Erythroblast (primary cell): ENCODE results near the gene B3GAT3.

Source experiments
- GATA1 ChIP-seq: IDR thresholded peaks from 2 replicates; pipeline ENCODE4 v1.6.1; 2011; ENCODE audit warnings: low read depth, mild to moderate bottlenecking, control low read depth, low read length, moderate library complexity
- POLR2A ChIP-seq: IDR thresholded peaks from 2 replicates; pipeline ENCODE4 v1.6.1; 2011; ENCODE audit warnings: mild to moderate bottlenecking, low read length

GRCh38 chr11:62621027-62621566 is 689 bp downstream of the B3GAT3 start:
- TF ChIP-seq POLR2A, result no peak
- TF ChIP-seq GATA1, result no peak
